Measurements from ENCODE around the gene RNF2.
"Not testable (repeated sequence)": the region's sequence is repeated elsewhere in the genome, so short reads cannot be mapped to it uniquely, and the experiment has no call there.

Gene RNF2

DNA sequence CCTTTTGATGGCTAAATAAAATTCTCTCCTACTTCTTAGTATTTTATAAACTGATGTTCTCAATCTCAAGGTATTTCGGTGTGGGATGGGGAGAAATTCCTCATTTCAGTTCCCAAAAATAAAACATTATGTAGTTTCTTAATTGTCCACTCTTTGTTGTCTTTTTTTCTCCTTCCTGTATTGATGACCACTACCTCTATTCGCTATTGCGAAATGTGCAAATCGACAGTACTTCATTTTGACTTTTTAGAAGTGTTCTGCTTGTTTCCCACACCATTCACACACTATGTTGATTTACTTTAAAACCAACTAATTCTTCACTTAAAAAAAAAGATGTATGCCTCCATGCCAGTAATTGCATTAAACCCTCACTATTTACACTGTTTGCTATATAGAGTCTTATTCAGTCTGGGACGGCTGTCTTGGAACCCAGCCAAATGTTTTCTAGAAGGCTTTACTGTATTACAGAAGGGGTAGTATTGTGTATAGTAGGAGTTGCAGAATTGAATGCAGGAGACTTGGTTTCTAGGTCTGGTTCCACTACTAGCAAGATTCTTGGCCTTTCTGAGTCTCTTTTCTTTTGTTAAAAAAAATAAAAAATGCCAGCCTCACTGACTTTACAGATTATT is 5.6 kb downstream of the RNF2 start:
- no peak for DNase-seq (ENCODE audit: low read depth)

GRCh38 chr1:185053204-185053603 is 7.8 kb downstream of the RNF2 start:
- DNase-seq (ENCODE audit: low read depth): no peak

DNA sequence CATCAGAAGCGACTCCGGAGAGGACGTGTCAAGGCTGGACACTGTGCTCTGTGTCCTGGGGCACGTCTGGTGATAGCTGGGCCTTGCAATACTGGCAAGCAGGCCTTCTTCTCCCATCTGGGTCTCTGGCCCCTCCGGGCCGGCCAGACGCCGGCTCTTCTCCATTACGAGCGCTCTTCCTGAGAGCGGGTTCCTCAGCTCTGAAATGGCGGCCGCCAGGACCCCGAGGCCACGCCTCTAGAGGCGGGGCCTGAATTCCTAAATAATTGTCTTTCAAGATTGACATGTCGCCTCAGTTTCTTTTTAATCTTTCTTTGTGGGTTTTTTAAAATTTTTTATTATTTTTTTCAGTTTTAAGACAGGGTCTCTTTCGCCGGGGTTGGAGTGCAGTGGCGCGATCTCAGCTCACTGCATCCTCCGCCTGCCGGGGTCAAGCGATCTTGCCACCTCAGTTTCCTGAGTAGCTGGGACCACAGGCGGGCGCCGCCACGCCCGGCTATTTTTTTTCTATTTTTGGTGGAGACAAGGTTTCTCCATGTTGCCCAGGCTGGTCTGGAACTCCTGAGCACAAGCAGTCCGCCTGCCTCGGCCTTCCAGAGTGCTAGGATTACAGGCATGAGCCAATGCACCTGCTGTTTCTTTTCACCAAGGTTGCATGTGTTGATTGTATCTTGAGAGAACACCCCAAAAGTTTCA is 9.2 kb downstream of the RNF2 start:
- no peak for DNase-seq (ENCODE audit: low read depth)

- DNase-seq (ENCODE audit: low read depth): no peak
Observed at GRCh38 chr1:185058110-185058509, 12.8 kb downstream of the RNF2 start.

GRCh38 chr1:185058876-185059275 is 13.5 kb downstream of the RNF2 start:
- no peak for DNase-seq (ENCODE audit: low read depth)

GRCh38 chr1:185059950-185060571 is 14.7 kb downstream of the RNF2 start:
- DNase-seq (ENCODE audit: low read depth): no peak

- DNase-seq (ENCODE audit: low read depth): no peak
Observed at GRCh38 chr1:185062710-185063370, 17.5 kb downstream of the RNF2 start.

- no peak for DNase-seq (ENCODE audit: low read depth)
Observed at GRCh38 chr1:185063719-185064118, 18.4 kb downstream of the RNF2 start.

GRCh38 chr1:185065006-185065405 is 19.6 kb downstream of the RNF2 start:
- not testable (repeated sequence) for DNase-seq (ENCODE audit: low read depth)

DNA sequence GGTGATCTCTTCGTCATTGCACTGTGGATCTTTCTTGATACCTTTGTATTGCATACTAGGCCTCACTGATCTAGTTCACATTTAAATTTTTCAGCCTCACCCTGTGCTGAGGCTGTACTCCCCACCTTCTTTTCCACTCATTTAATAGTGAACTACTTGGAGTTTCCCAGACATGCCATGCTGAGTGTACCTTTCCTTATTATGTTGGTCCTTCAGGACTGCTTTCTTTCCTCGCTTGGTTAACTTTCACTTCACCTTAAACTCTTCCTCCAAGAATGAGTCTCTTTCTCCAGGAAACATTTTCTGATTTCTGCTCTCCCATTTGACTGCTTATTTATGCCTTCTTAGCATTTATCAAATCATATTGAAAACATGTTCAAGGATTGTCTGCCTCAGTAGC is 20.8 kb downstream of the RNF2 start:
- no peak for DNase-seq (ENCODE audit: low read depth)

DNA sequence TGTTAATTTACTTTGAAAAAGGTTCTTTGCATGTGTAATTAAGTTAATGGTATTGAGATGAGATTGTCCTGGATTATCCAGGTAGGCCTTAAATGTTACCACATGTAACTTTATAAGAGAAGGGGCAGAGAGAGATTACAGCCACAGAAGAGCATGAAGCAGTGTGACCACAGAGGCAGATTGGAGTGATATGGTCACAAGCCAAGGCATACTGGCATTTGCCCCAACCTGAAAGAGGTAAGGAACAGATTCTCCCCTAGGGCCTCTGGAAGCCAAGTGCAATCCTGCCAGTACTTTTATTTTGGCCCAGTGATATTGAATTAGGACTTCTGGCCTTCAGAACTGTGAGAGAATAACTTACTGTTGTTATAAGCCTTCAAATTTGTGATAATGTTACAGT is 23.0 kb downstream of the RNF2 start:
- no peak for DNase-seq (ENCODE audit: low read depth)

DNA sequence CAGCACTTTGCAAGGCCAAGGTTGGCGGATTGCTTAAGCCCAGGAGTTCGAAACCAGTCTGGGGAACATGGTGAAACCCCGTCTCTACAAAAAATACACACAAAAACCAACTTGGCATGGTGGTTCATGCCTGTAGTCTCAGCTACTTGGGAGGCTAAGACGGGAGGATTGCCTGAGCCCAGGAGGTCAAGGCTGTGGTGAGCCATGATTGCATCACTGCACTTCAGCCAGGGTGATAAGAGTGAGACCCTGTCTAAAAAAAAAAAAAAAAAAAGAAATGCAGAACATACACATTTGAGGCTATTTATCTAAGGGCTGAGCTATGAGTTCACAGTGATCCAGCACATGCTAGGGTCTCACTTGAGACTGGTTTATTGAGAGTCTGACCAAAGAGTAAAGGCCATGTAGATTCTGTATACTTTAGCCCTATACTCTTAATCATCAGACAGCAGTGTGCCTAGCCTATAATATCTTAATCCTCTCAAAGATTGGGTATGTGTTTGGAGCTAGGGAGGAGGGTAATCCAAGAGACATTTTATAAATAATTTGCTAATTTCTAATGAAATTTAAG is 23.9 kb downstream of the RNF2 start:
- DNase-seq (ENCODE audit: low read depth): no peak

DNA sequence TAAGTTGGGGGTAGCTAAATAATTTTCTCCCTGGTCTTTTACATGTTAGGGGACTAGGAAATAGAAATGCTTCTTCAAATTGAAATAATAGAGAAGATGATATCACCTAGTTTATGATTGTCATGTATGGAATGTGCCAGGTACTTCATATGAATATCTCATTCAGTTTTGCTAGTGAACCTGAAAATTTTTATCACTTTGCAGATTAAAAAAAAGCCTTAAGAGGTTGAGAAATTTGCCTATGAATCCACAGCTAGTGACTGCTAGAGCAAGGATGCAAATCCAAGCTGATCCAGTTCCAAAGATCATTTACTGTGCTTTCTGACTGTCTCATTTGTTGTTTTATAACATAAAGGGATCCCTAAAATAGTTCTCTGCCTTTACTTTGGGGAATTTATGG is 24.7 kb downstream of the RNF2 start:
- DNase-seq (ENCODE audit: low read depth): no peak

DNA sequence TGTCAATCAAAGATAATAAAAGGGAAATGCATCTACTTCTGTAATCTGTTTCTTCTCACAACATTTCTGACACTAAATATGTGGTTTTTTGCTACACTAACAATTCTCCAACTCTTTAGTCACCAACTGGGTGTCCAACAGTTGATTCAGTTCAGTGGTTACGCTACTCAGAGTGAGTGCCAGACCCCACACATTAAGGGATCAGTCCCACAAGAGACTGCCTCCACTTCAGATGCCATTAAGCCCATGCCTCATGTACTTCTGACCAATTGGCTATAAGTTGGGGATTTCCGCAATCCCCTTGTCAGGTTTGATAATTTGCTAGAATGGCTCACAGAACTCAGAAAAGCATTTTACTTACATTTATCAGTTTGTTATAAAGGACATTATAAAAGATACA is 28.4 kb downstream of the RNF2 start:
- DNase-seq (ENCODE audit: low read depth): no peak

DNA sequence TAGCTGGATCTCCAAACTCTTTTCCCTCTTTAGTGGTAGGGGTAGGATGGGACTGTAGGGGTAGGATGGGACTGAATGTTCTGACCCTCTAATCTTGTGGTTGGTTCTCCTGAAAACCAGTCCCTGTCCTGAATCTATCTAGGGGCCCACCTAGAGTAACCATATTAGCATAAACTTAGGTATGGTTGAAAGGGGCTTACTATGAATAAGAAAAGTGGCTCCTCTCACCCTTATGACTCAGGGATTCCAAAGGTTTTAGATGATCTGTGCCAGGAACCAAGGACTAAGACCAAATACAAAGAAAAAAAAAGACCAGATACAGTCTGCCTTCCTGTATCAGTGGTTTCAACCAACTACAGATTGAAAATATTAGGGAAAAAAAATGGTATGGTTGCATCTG is 28.9 kb downstream of the RNF2 start:
- no peak for DNase-seq (ENCODE audit: low read depth)

GRCh38 chr1:185075476-185075875 is 30.1 kb downstream of the RNF2 start:
- DNase-seq (ENCODE audit: low read depth): no peak

GRCh38 chr1:185077374-185077773 is 32.0 kb downstream of the RNF2 start:
- DNase-seq (ENCODE audit: low read depth): no peak

DNA sequence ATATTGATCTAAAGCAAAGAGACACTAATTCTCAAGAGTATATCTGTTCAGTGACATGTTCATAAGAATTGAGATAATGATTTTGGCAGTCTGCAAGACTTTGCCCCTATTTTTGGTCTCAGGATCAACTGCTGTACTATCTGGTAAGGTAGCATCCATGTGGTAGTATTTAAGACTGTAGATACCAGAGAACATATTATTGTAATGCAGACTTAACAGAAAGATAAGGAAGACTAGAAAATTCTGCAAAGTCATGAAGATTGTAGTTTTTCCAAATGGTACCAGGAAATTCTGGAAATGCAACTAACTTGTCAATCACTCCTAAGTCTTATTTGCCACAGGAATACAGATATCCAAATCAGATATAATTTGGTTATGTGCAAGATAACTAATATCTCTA is 35.1 kb downstream of the RNF2 start:
- DNase-seq (ENCODE audit: low read depth): no peak

- DNase-seq (ENCODE audit: low read depth): no peak
Observed at GRCh38 chr1:185083818-185084217, 38.5 kb downstream of the RNF2 start.

DNA sequence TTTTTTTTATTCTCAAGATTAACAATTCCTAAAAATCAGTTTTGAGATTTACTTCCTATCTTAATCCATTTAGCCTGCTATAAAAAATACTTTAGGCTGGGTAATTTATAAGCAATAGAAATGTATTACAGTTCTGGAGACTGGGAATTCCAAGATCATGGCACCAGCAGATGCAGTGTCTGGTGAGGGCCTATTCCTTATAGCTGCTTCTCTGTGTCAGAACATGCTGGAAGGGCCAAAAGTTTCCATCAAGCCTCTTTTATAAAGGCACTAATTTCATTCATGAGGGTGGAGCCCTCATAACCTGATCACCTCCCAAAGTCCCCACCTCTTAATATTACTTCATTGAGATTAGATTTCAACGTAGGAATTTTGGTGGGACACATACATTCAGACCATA is 41.7 kb downstream of the RNF2 start:
- DNase-seq (ENCODE audit: low read depth): no peak

- no peak for DNase-seq (ENCODE audit: low read depth)
Observed at GRCh38 chr1:185087746-185088145, 42.4 kb downstream of the RNF2 start.

DNA sequence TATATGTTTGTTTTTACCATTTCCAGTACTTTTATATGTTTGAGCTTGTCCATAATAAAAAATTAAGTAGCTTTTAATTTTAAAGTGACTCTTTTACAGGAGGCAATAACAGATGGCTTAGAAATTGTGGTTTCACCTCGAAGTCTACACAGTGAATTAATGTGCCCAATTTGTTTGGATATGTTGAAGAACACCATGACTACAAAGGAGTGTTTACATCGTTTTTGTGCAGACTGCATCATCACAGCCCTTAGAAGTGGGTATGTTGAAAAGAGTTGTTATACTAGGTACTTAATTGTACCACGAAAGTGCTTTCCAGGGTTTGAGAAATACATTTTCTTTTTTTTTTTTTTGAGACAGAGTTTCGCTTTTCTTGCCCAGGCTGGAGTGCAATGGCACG is 46.1 kb downstream of the RNF2 start:
- DNase-seq (ENCODE audit: low read depth): no peak

DNA sequence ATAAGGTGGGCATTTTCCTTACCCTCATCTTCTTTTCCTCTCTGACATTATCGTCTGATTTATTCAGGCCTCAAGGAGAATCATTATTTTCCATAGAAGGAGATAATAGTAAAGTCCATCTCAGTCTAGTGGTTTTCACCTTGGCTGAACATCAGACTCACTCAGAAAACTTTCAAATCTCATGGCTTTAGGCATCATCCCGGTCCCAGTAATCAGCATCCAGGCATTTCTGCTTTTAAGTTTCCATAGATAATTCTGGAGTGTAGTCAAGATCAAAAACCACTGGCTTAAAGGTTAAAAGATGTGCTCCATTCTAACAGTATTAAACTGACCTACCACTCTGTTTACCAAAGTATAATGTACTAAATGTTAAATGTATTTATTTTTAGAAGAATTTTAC is 49.4 kb downstream of the RNF2 start:
- DNase-seq (ENCODE audit: low read depth): no peak
